Measurements from ENCODE around the gene NCKIPSD. TPM values are rescaled to one million over a fixed set of nuclear protein-coding genes. Genes with fewer than 3 reads are reported as not detected.
A peak's percentile ranks its signal among the peaks of the same experiment; 100 is the strongest.
"Not testable (repeated sequence)": the region's sequence is repeated elsewhere in the genome, so short reads cannot be mapped to it uniquely, and the experiment has no call there.

NCKIPSD gene
- 12.0 TPM for total RNA-seq

- ATAC-seq: peak; percentile 95
These were observed at the start of gene NCKIPSD for GRCh38 chr3:48685603-48686511. Gene NCKIPSD, minus strand, starts transcription at chr3:48685915. Its CDS starts 108 bp downstream, at chr3:48685807.

GRCh38 chr3:48735075-48735767, 49.5 kb upstream of the NCKIPSD start:
- ATAC-seq; DNase-seq (ENCODE audit: low spot score): not testable (repeated sequence)

More at GRCh38 chr3:48685603-48686511, at the start of gene NCKIPSD:
- DNase-seq (ENCODE audit: low spot score): peak; percentile 90

DNA sequence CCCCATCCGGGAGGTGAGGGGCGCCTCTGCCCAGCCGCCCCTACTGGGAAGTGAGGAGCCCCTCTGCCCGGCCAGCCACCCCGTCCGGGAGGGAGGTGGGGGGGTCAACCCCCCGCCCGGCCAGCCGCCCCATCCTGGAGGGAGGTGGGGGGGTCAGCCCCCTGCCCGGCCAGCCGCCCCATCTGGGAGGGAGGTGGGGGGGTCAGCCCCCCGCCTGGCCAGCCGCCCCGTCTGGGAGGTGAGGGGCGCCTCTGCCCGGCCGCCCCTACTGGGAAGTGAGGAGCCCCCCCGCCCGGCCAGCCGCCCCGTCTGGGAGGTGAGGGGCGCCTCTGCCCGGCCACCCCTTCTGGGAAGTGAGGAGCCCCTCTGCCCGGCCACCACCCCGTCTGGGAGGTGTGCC, 48.8 kb upstream of the NCKIPSD start:
- ATAC-seq; DNase-seq (ENCODE audit: low spot score): not testable (repeated sequence)

DNA sequence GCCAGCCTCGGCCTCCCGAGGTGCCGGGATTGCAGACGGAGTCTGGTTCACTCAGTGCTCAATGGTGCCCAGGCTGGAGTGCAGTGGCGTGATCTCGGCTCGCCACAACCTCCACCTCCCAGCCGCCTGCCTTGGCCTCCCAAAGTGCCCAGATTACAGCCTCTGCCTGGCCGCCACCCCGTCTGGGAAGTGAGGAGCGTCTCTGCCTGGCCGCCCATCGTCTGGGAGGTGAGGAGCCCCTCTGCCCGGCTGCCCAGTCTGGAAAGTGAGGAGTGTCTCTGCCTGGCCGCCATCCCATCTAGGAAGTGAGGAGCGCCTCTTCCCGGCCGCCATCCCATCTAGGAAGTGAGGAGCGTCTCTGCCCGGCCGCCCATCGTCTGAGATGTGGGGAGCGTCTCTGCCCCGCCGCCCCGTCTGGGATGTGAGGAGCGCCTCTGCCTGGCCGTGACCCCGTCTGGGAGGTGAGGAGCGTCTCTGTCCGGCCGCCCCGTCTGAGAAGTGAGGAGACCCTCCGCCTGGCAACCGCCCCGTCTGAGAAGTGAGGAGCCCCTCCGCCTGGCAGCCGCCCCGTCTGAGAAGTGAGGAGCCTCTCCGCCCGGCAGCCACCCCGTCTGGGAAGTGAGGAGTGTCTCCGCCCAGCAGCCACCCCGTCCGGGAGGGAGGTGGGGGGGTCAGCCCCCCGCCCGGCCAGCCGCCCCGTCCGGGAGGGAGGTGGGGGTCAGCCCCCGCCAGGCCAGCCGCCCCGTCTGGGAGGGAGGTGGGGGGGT, 48.2 kb upstream of the NCKIPSD start:
- not testable (repeated sequence) for ATAC-seq; DNase-seq (ENCODE audit: low spot score)

DNA sequence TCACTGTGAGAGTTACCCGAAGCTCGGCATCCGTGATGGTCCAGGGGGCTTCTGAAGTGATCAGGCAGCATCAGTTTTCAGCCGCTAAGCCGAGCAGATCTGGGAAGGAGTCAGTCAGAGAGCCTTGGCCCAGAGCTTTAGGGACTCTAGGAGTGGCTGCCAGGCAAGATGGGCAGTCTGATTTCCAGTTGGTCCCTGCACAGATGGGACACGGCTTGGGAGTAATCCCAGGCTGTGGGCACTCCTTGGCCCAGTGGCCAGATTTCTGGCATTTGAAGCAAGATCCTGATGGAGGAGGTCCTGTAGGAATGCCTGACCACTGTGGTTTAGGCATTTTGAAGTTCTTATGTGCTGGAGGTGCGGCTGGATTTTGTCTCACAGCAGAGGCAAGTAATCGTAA, 41.8 kb upstream of the NCKIPSD start:
- ATAC-seq (no peak), DNase-seq (ENCODE audit: low spot score) (no peak)

DNA sequence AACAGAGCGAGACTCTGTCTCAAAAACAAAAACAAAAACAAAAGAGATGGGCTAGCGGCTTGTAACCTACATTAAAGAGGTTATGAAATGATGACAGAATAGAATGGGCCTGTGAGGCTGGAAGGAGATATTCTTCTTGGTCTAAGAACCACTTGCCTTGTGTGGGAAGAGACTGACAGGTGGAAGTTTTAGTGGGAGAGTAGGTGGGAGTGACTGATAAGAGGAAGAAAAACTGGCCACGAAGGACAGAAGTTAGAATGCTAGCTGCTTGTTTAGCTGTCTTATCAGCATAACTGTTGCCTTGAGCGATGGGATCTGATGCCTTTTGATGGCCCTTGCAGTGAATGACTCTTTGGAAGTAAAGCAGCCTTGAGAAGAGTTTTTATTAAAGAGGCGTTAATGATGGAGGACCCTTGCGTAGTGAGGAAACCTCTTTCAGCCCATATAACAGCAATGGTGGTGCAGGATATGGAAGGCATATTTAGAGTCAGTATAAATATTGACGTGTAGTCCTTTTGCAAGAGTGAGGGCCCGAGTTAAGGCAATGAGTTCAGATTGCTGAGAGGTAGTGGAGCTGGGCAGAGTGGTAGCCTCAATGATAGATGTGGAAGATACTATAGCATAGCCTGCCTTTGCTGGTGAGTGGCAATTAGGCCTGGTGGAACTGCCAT, 39.6 kb upstream of the NCKIPSD start:
- not testable (repeated sequence) for DNase-seq (ENCODE audit: low spot score); ATAC-seq

GRCh38 chr3:48723725-48724124, 38.0 kb upstream of the NCKIPSD start:
- DNase-seq (ENCODE audit: low spot score): no peak
- ATAC-seq: no peak

DNA sequence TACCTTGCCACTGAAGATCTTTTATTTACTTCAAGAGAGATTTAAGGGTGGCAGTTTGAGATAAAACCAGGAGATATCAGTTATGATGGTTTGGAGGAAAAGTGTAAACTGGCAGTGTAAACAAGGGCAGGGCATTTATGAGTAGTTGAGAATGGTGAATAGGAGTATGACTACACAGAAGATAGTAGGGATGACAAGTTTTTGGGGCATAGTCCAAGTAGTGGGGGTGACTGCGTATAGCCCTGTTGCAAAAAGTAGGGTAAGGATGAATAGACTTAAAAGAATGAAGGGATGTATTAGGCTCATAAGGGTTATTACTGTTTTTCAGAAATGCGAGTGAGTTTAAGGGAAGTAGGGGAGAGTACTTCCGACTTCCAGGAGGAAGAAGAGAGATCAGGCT, 37.6 kb upstream of the NCKIPSD start:
- ATAC-seq: not testable (repeated sequence)

DNA sequence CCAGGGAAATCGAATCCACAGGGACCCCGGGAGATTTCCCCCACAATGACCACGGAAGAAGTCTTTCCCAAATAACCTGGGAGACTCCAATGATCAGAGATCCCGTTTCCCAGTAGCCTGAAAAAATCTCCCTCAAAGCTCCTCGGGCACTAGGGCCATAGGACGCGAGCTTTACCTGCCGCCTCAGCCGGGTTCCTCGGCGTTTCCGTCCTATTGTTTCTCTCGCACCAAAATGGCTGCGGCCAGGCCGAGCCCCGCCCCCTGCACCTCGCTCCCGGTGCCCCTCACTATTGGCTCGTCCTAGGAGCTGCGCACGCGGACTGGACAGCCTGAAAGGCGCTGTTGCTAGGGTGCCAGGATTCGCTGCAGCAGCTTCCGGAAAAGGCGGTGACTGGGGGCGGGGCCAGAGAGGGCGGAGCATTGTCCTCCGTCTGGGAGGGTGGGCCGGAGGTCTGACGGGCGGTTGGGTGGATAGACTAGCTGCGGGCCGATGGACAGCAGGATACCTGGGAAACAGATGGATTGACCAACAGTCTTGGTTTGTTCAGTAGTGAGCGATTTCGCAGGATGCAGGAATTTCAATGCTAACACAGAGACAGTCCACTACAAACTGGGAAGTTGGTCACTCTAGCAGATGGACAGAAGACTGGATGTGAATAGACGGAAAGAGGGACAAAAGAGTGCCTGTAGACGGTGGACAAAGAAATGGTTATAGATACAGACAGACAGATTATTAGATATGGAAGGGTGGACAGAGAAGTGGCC, 31.4 kb upstream of the NCKIPSD start, which contains the start of gene IP6K2:
Gene IP6K2, minus strand, starts transcription at position 240 of the 765 bp plus-strand sequence. CDS start 21,930 bp downstream, outside the sequence.
- ATAC-seq (peak; percentile 98), DNase-seq (ENCODE audit: low spot score) (peak; percentile 99)

More for the DNA sequence above, 37.6 kb upstream of the NCKIPSD start:
- DNase-seq (ENCODE audit: low spot score): not testable (repeated sequence)

- ATAC-seq (no peak), DNase-seq (ENCODE audit: low spot score) (no peak)
These were observed 30.8 kb upstream of the NCKIPSD start for GRCh38 chr3:48716508-48716981.

GRCh38 chr3:48715174-48715800, 29.6 kb upstream of the NCKIPSD start:
- ATAC-seq: no peak

GRCh38 chr3:48711727-48712126, 26.0 kb upstream of the NCKIPSD start:
- ATAC-seq (no peak), DNase-seq (ENCODE audit: low spot score) (no peak)

More at GRCh38 chr3:48715174-48715800, 29.6 kb upstream of the NCKIPSD start:
- no peak for DNase-seq (ENCODE audit: low spot score)

DNA sequence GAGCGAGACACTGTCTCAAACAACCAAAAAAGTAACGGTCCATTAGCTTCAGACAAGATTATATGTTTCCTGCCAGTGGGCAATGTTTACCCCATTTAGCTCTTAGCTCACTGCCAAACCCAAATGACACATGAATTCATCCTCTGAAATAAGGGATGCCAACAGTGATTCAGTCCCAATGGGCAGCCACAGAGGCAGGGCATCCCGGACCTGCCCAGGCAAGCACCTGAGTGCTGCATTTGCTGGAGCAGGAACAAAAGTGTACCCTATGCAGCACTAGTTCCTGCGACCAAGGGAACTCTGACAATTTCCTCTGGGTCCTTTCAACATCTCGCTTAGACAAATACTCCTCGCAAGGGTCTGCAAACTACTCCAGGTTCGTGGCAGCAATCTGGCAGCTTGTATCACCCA, 23.3 kb upstream of the NCKIPSD start:
- ATAC-seq (no peak), DNase-seq (ENCODE audit: low spot score) (no peak)

- ATAC-seq: no peak
- no peak for DNase-seq (ENCODE audit: low spot score)
These were observed 22.8 kb upstream of the NCKIPSD start for GRCh38 chr3:48708481-48708889.

DNA sequence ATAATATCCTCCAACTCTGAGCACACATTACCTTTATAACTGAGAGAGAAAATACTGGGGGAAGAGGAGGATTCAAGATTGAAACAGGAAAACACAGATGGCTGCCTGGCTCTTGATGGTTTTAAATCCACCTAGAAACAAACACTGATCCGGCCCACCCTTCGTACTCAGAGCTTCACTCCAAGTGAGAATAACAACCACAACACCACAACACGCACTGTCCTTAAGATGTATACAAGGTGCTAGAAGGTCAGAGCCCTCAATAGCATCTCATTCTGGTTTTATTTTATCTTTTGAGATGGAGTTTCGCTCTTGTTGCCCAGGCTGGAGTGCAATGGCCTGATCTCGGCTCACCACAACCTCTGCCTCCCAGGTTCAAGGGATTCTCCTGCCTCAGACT, 21.4 kb upstream of the NCKIPSD start:
- DNase-seq (ENCODE audit: low spot score) (no peak), ATAC-seq (no peak)

GRCh38 chr3:48702320-48702920, 16.7 kb upstream of the NCKIPSD start:
- no peak for ATAC-seq
- no peak for DNase-seq (ENCODE audit: low spot score)

DNA sequence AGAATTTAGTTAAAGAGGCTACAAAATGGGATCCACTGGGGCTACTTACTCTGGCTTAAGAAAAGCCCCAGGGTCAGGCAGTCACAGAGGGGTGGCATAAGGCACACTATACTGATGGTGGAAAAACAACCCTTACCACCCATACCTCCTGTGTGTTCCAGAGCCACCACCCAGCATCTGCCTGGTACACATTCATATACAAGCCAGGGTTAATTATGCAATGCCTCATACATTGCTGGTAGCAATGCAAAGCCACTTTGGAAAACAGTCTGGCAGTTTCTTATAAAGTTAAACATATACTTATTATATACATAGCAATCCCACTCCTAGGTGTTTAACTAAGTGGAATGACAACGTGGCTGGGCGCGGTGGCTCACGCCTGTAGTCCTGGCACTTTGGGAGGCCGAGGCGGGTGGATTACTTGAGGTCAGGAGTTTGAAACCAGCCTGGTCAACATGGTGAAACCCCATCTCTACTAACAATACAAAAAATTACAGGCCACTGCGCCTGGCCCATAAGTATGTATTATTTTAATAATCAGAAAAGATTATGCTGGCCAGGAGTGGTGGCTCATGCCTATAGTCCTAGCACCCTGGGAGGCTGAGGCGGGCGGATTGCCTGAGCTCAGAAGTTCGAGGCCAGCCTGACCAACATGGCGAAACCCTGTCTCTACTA, 15.2 kb upstream of the NCKIPSD start:
- no peak for ATAC-seq

GRCh38 chr3:48698891-48699290, 13.2 kb upstream of the NCKIPSD start:
- DNase-seq (ENCODE audit: low spot score): no peak
- no peak for ATAC-seq

More for the DNA sequence above, 15.2 kb upstream of the NCKIPSD start:
- DNase-seq (ENCODE audit: low spot score): no peak

Data from left lobe of liver (tissue), 2 donors.